ENCODE measurements around the gene SLC12A3. TPM values are rescaled to one million over a fixed set of nuclear protein-coding genes. Genes with fewer than 3 reads are reported as not detected.
A peak's percentile ranks its signal among the peaks of the same experiment; 100 is the strongest.
"Not testable (repeated sequence)": the region's sequence is repeated elsewhere in the genome, so short reads cannot be mapped to it uniquely, and the experiment has no call there.

The SLC12A3 gene
- total RNA-seq, 3 donors from 2014 or later (not counting 1 experiment from before 2014, with no cell fraction given): not detected

- Histone ChIP-seq H3K36me3 (ENCODE audit: control insufficient read depth, insufficient read depth, low read length) (no peaks in the 10 kb centered on the region), H3K27ac (ENCODE audit: low read length) (no peak overlapping the region), H3K4me3 (ENCODE audit: low read length) (no peak overlapping the region), H3K4me1 (ENCODE audit: control insufficient read depth, insufficient read depth, low read length) (peaks cover 27% of the 10 kb centered on the region), H3K9me3 (ENCODE audit: control insufficient read depth, insufficient read depth, low read length) (no peaks in the 10 kb centered on the region), H3K27me3 (ENCODE audit: control insufficient read depth, insufficient read depth, low read length) (no peaks in the 10 kb centered on the region)
- Mint-ChIP-seq H3K36me3 (no peaks in the 10 kb centered on the region), H3K27me3 (ENCODE audit: low read depth in 2 of 2) (peaks cover 0 to 7% of the 10 kb centered on the region in 2 donors), H3K4me1 (peaks cover 16 to 20% of the 10 kb centered on the region in 2 donors), H3K27ac (no peak overlapping the region), H3K9me3 (no peaks in the 10 kb centered on the region), H3K4me3 (no peak overlapping the region)
- DNase-seq (no peak), ATAC-seq (no peak)
- intact Hi-C loops (cut with micrococcal nuclease): no loop called here
- 95% methylated on average over 9 of the region's 9 CpGs for WGBS (ENCODE audit: insufficient coverage)
- TF ChIP-seq CTCF (IDR thresholded peaks at IDR 0.05): no peak
Measured at GRCh38 chr16:56868175-56868574, 3.2 kb downstream of the SLC12A3 start.

- H3K4me3 Mint-ChIP-seq; intact Hi-C loops (cut with micrococcal nuclease); H3K36me3 ChIP-seq (ENCODE audit: control insufficient read depth, insufficient read depth, low read length); H3K27me3 Mint-ChIP-seq (ENCODE audit: low read depth in 2 of 2); H3K9me3 ChIP-seq (ENCODE audit: control insufficient read depth, insufficient read depth, low read length); ATAC-seq; DNase-seq; H3K4me3 ChIP-seq (ENCODE audit: low read length); H3K27ac ChIP-seq (ENCODE audit: low read length); H3K9me3 Mint-ChIP-seq; H3K27ac Mint-ChIP-seq; H3K27me3 ChIP-seq (ENCODE audit: control insufficient read depth, insufficient read depth, low read length); H3K36me3 Mint-ChIP-seq: not testable (repeated sequence)
- WGBS (ENCODE audit: insufficient coverage): 90% methylated on average over 5 of the region's 5 CpGs
- H3K4me1 ChIP-seq (ENCODE audit: control insufficient read depth, insufficient read depth, low read length): peaks cover 21% of the 10 kb centered on the region
- peaks cover 11 to 15% of the 10 kb centered on the region in 2 donors for H3K4me1 Mint-ChIP-seq
Measured at GRCh38 chr16:56868766-56869165, 3.8 kb downstream of the SLC12A3 start.

GRCh38 chr16:56869513-56870275 lies 4.7 kb downstream of the SLC12A3 start:
- H3K4me1 Mint-ChIP-seq: peaks cover 8 to 13% of the 10 kb centered on the region in 2 donors
- ATAC-seq (no peak), DNase-seq (peak in 1 of 2 donors; percentile 61)
- Histone ChIP-seq H3K36me3 (ENCODE audit: control insufficient read depth, insufficient read depth, low read length) (no peaks in the 10 kb centered on the region), H3K4me3 (ENCODE audit: low read length) (no peak overlapping the region), H3K27me3 (ENCODE audit: control insufficient read depth, insufficient read depth, low read length) (no peaks in the 10 kb centered on the region), H3K27ac (ENCODE audit: low read length) (no peak overlapping the region), H3K9me3 (ENCODE audit: control insufficient read depth, insufficient read depth, low read length) (no peaks in the 10 kb centered on the region), H3K4me1 (ENCODE audit: control insufficient read depth, insufficient read depth, low read length) (peaks cover 16% of the 10 kb centered on the region)
- 81% methylated on average over 24 of the region's 24 CpGs for WGBS (ENCODE audit: insufficient coverage)
- intact Hi-C loops (cut with micrococcal nuclease): no loop called here
- H3K36me3 Mint-ChIP-seq: no peaks in the 10 kb centered on the region
- no peak overlapping the region for H3K27ac Mint-ChIP-seq
- peaks cover 0 to 7% of the 10 kb centered on the region in 2 donors for H3K27me3 Mint-ChIP-seq (ENCODE audit: low read depth in 2 of 2)
- H3K9me3 Mint-ChIP-seq: no peaks in the 10 kb centered on the region
- TF ChIP-seq CTCF (IDR thresholded peaks at IDR 0.05): no peak
- H3K4me3 Mint-ChIP-seq: no peak overlapping the region

GRCh38 chr16:56870276-56870888 lies 5.4 kb downstream of the SLC12A3 start:
- no peak overlapping the region for H3K4me3 Mint-ChIP-seq
- Histone ChIP-seq H3K4me1 (ENCODE audit: control insufficient read depth, insufficient read depth, low read length) (peaks cover 12% of the 10 kb centered on the region), H3K36me3 (ENCODE audit: control insufficient read depth, insufficient read depth, low read length) (no peaks in the 10 kb centered on the region), H3K4me3 (ENCODE audit: low read length) (no peak overlapping the region), H3K27ac (ENCODE audit: low read length) (no peak overlapping the region), H3K27me3 (ENCODE audit: control insufficient read depth, insufficient read depth, low read length) (no peaks in the 10 kb centered on the region), H3K9me3 (ENCODE audit: control insufficient read depth, insufficient read depth, low read length) (no peaks in the 10 kb centered on the region)
- peaks cover 7% of the 10 kb centered on the region in 2 donors for H3K4me1 Mint-ChIP-seq
- intact Hi-C loops (cut with micrococcal nuclease): no loop called here
- H3K27ac Mint-ChIP-seq: no peak overlapping the region
- no peaks in the 10 kb centered on the region for H3K9me3 Mint-ChIP-seq
- ATAC-seq (no peak), DNase-seq (no peak)
- TF ChIP-seq CTCF (IDR thresholded peaks at IDR 0.05): no peak
- H3K27me3 Mint-ChIP-seq (ENCODE audit: low read depth in 2 of 2): peaks cover 0 to 6% of the 10 kb centered on the region in 2 donors
- 93% methylated on average over 14 of the region's 14 CpGs for WGBS (ENCODE audit: insufficient coverage)
- H3K36me3 Mint-ChIP-seq: no peaks in the 10 kb centered on the region

Measured in natural killer cell (primary cell).